GM12878 (cell line): ENCODE data around the gene B3GAT1. TPM values are rescaled to one million over a fixed set of nuclear protein-coding genes. Genes with fewer than 3 reads are reported as not detected.

Source experiments
- ATAC-seq: fragments of 200-7000 bp; cut with Tn5 transposase; 3 replicates; pipeline ENCODE4 v1.9.1; 2020; ENCODE audit warnings: mild to moderate bottlenecking, moderate library complexity
- Bru-seq: library from RNA; stranded (reverse); fragments of 400-500 nt; gene quantifications from one replicate; lab custom pipeline; 2021; lab: Mats Ljungman, UMichigan
- BruChase-seq, 2 experiments: library from RNA; stranded (reverse); fragments of 400-500 nt; gene quantifications; one replicate each; lab custom pipeline; 2021; lab: Mats Ljungman, UMichigan
- BruUV-seq: library from RNA; stranded (reverse); fragments of 400-500 nt; replicated peaks from 2 replicates; lab custom pipeline; 2021; lab: Mats Ljungman, UMichigan
- CTCF ChIA-PET: fragments of 300-600 bp; sonication (Branson Sonifier 250); formaldehyde crosslinking; extraction: SDS; loops from one replicate; lab custom pipeline; 2021; ENCODE audit warnings: inconsistent platforms; lab: Yijun Ruan, JAX
- POLR2A ChIA-PET: fragments of 350-600 bp; formaldehyde crosslinking; extraction: SDS; loops from one replicate; lab custom pipeline; 2021; ENCODE audit warnings: inconsistent platforms; lab: Charles Lee
- RAD21 ChIA-PET: fragments of 300-600 bp; sonication (Branson Sonifier 250); formaldehyde crosslinking; loops from one replicate; lab custom pipeline; 2023; ENCODE audit warnings: antibody characterized with exemption; ENCODE audit not compliant: unreplicated experiment; lab: Charles Lee
- SMC1A ChIA-PET: fragments of 300-600 bp; sonication (Branson Sonifier 250); formaldehyde crosslinking; loops from one replicate; lab custom pipeline; 2023; ENCODE audit not compliant: unreplicated experiment, uncharacterized antibody; lab: Charles Lee
- DNase-seq: peaks from one replicate; pipeline ENCODE4 v3.0.0-alpha.2; 2011; ENCODE audit warnings: low read depth, low spot score
- FAIRE-seq: peaks from 3 replicates; lab custom pipeline; 2011; peaks lifted over from hg19 to GRCh38; lab: Jason Lieb, UNC
- H2AFZ ChIP-seq: 2 replicates; pipeline ENCODE4 v1.6.0; 2011; ENCODE audit warnings: low read depth, low read length, control low read depth; ENCODE audit not compliant: control insufficient read depth
- H3K27ac ChIP-seq: 2 replicates; pipeline ENCODE4 v1.5.1; 2011; ENCODE audit warnings: control low read depth; ENCODE audit not compliant: control insufficient read depth, insufficient read depth
- H3K27me3 ChIP-seq, 2 experiments: replicated peaks in 1 of 2; 2 replicates each; pipeline versions ENCODE4 v1.6.0 to v1.6.1; 2011; ENCODE audit warnings: low read length in 1 of 2; ENCODE audit not compliant: control insufficient read depth in 2 of 2, insufficient read depth in 2 of 2
- H3K36me3 ChIP-seq, 2 experiments: 2 replicates each; pipeline ENCODE4 v1.5.1; 2011; ENCODE audit warnings: low read length in 1 of 2; ENCODE audit not compliant: control insufficient read depth in 2 of 2, insufficient read depth in 2 of 2
- H3K4me1 ChIP-seq: 2 replicates; pipeline ENCODE4 v1.6.1; 2011; ENCODE audit warnings: mild to moderate bottlenecking, low read length, moderate library complexity, mixed read lengths; ENCODE audit not compliant: control insufficient read depth, insufficient read depth
- H3K4me2 ChIP-seq: 2 replicates; pipeline ENCODE4 v1.6.0; 2011; ENCODE audit warnings: control low read depth; ENCODE audit not compliant: control insufficient read depth, insufficient read depth
- H3K4me3 ChIP-seq: fragments of 200-600 bp; sonication (generic); 2 replicates; pipeline ENCODE4 v1.5.1; 2016
- H3K79me2 ChIP-seq: 2 replicates; pipeline ENCODE4 v1.6.0; 2011; ENCODE audit warnings: low read length; ENCODE audit not compliant: control insufficient read depth, insufficient read depth
- H3K9ac ChIP-seq: 2 replicates; pipeline ENCODE4 v1.8.0; 2011; ENCODE audit warnings: low read length, control low read depth, mixed read lengths; ENCODE audit not compliant: control insufficient read depth, insufficient read depth
- H3K9me3 ChIP-seq: replicated peaks from 3 replicates; pipeline ENCODE4 v1.5.1; 2011; ENCODE audit warnings: mild to moderate bottlenecking, low read length; ENCODE audit not compliant: control insufficient read depth, insufficient read depth
- H4K20me1 ChIP-seq: 2 replicates; pipeline ENCODE4 v1.6.0; 2011; ENCODE audit not compliant: control insufficient read depth, insufficient read depth
- EGR1 ChIP-seq, 2 experiments: IDR thresholded peaks; 1 replicate in 1 of 2; 2 replicates in 1 of 2; pipeline ENCODE4 v1.6.1; 2011 to 2012; ENCODE audit warnings: low read depth in 2 of 2, low read length in 2 of 2, borderline replicate concordance in 1 of 2, mild to moderate bottlenecking in 1 of 2, moderate library complexity in 1 of 2
- ZSCAN29 ChIP-seq: fragments of 450-650 bp; IDR thresholded peaks from 2 replicates; pipeline ENCODE4 v1.6.1; 2017; ENCODE audit warnings: mild to moderate bottlenecking, moderate library complexity
- WGBS: methylation state at CpG from one replicate; pipeline ENCODE4 v1.1.6; 2016; ENCODE audit warnings: low lambda C conversion rate; ENCODE audit not compliant: insufficient replicate concordance, insufficient coverage; ENCODE audit errors: missing lambda C conversion rate; 5-methylcytosine and 5-hydroxymethylcytosine counted together
- in situ Hi-C: fragments of 300-500 bp; cut with MboI; formaldehyde crosslinking; loops from 9 replicates; pipeline ENCODE4 v1.14.3; 2018; ENCODE audit warnings: mixed read lengths
- intact Hi-C: fragments of 100-400 bp; cut with micrococcal nuclease; formaldehyde crosslinking; loops from one replicate; pipeline ENCODE4 v1.14.2; 2022; ENCODE audit not compliant: unreplicated experiment
- long read RNA-seq, 2 experiments: library from polyadenylated mRNA; unstranded; transcript quantifications; one replicate each; pipeline ENCODE4 v2.0.0, GENCODE V29; 2019 to 2020
- polyA minus RNA-seq, 3 experiments: library from RNA; depleted of rRNA, polyadenylated mRNA; stranded (reverse); fragments of >200 nt; gene quantifications; 2 replicates each; pipeline ENCODE4 v1.2.3, GENCODE V29; 2011
- polyA plus RNA-seq, 11 experiments: library from polyadenylated mRNA; depleted of rRNA in 4 of 11; unstranded in 6 of 11; stranded (reverse) in 5 of 11; fragments of >200 nt; fragmentation: Nextera tagmentation in 4 of 11; fragmentation: Illumina TruSeq in 1 of 11; extraction: Ambion mirVana in 4 of 11; extraction: Trizol in 1 of 11; gene quantifications; 1 replicate in 1 of 11; 2 replicates in 10 of 11; pipeline versions ENCODE4 v1.2.1 to v1.2.3, GENCODE V29; 2011 to 2016; ENCODE audit warnings: inconsistent platforms in 2 of 11, missing spikeins in 2 of 11, low read depth in 1 of 11
- total RNA-seq, 4 experiments: library from RNA; depleted of rRNA in 3 of 4; stranded (reverse); fragments of >200 nt in 3 of 4; fragmentation: Illumina TruSeq in 1 of 4; extraction: Trizol in 1 of 4; gene quantifications; 2 replicates each; pipeline versions ENCODE4 v1.2.1 to v1.2.3, GENCODE V29; 2013 to 2021

The B3GAT1 gene, protein sequence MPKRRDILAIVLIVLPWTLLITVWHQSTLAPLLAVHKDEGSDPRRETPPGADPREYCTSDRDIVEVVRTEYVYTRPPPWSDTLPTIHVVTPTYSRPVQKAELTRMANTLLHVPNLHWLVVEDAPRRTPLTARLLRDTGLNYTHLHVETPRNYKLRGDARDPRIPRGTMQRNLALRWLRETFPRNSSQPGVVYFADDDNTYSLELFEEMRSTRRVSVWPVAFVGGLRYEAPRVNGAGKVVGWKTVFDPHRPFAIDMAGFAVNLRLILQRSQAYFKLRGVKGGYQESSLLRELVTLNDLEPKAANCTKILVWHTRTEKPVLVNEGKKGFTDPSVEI
- total RNA-seq (2013; cell fraction: nucleolus; rRNA removed), result not detected in 2 replicates
- total RNA-seq (2014; rRNA removed), result not detected in 2 replicates
- not detected in 2 replicates for total RNA-seq (2014; rRNA removed; fragmentation: Illumina TruSeq; extraction: Trizol)
- 0.05 TPM in 1 of 2 replicates, not detected in the other for total RNA-seq (2021)
- polyA plus RNA-seq (2011; ENCODE audit: low read depth), result not detected
- polyA plus RNA-seq (2011; rRNA removed), result not detected in 2 replicates
- polyA plus RNA-seq (2011; cell fraction: cytosol; rRNA removed), result not detected in 2 replicates
- not detected in 2 replicates for polyA plus RNA-seq (2011; cell fraction: nucleus; rRNA removed)
- not detected in 2 replicates for polyA plus RNA-seq (2012)
- polyA plus RNA-seq (2014; fragmentation: Illumina TruSeq; extraction: Trizol), result not detected in 2 replicates
- polyA plus RNA-seq (2014; fragmentation: Nextera tagmentation; extraction: Ambion mirVana), result not detected
- polyA plus RNA-seq (2014; rRNA removed), result not detected in 2 replicates
- polyA plus RNA-seq (2016; fragmentation: Nextera tagmentation; extraction: Ambion mirVana), result not detected
- not detected in 2 replicates for polyA minus RNA-seq (2011; rRNA and poly(A)+ RNA removed)
- polyA minus RNA-seq (2011; cell fraction: cytosol; rRNA and poly(A)+ RNA removed), result not detected in 2 replicates
- not detected in 2 replicates for polyA minus RNA-seq (2011; cell fraction: nucleus; rRNA and poly(A)+ RNA removed)
- not detected for Bru-seq, nascent RNA
- BruChase-seq, experiment 1, labeled RNA remaining after a 6-hour chase, result not detected
- not detected for BruChase-seq, experiment 2, labeled RNA remaining after a 2-hour chase
- long read RNA-seq, experiment 1, result 0 reads
- long read RNA-seq, experiment 2, result 0 reads

DNA sequence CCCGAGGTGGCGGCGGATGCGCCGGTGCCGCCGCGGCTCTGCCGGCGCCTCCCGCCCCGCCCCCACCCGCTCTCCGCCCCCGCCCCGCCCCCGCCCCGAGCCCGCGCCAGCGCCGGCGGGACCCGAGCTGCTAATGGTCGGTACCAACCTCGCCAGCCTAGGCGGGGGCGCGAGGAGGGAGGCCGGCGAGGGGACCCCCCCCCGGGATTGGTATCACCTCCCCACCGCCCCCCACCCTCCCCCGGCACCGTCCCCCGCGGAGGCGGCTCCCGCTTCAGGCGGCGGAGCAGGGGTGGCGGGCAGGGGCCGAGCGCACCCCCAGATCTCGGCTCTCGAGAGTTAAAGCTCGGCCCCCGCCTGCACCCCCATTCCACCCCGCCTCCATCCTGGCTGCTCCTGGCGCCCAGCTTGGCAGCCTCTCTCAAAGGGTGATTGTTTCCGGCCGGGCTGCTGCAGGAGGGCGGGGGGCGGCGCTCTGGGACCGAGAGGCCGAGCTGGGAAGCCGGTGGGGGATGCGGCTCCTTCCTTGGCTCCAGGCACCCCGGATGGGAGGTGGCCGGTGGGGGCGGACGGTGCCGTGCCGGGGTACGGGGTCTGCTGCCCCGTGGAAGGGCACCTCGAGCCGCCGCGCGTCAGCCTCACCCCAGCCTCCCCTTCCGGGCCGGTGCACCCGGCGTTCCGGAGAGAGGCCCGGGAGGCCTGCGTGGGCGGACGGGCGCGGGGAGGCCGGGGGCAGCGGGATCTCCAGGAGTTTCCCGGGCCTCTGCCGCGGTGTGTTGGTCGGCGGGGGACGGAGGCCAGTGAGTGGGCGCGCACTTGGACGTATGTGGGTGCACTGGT is at the start of gene B3GAT1:
TSS of gene B3GAT1 (minus strand) at position 40 of the 840 bp plus-strand sequence. CDS start 24,583 bp downstream, outside the sequence.
- H3K36me3 ChIP-seq, result no peaks in the 10 kb centered on the region
- TF ChIP-seq ZSCAN29 (no peak), EGR1 (IDR thresholded peaks at IDR 0.05; ENCODE audit: borderline replicate concordance in 1 of 2, low read depth in 2 of 2, low read length in 2 of 2) (peak in 1 of 2 experiments; percentile 28; a peak in 1 of 3 replicates)
- 9% methylated on average over 26 of the region's 94 CpGs for WGBS
- intact Hi-C loops (no loop called here), in situ Hi-C loops (no loop called here)
- no peaks in the 10 kb centered on the region for H4K20me1 ChIP-seq
- H3K79me2 ChIP-seq, result no peaks in the 10 kb centered on the region
- ATAC-seq (no peak), FAIRE-seq (no peak), DNase-seq (no peak)
- ChIA-PET POLR2A (no interaction called here), SMC1A (no interaction called here), CTCF (no interaction called here), RAD21 (no interaction called here)
- no peak within 1 kb of the TSS for H3K9ac ChIP-seq
- H3K4me1 ChIP-seq, result no peaks in the 10 kb centered on the region
- BruUV-seq, result no TSS peak
- H3K27ac ChIP-seq, result no peak within 1 kb of the TSS
- H3K4me3 ChIP-seq, result no peak within 1 kb of the TSS
- no peak within 1 kb of the TSS for H2AFZ ChIP-seq
- H3K27me3 ChIP-seq, result peaks cover 9 to 11% of the 10 kb centered on the region in 2 experiments; a peak in 3 of 4 replicates
- H3K9me3 ChIP-seq, result no peaks in the 10 kb centered on the region
- H3K4me2 ChIP-seq, result no peak within 1 kb of the TSS
